GM12864 (cell line): Measurements from ENCODE around the gene EPHA6.

Source experiments
- DNase-seq: peaks from one replicate; pipeline ENCODE4 v3.0.0-alpha.2; 2011; ENCODE audit warnings: low read depth
- H3K4me3 ChIP-seq: 2 replicates; pipeline ENCODE4 v1.5.1; 2011; ENCODE audit warnings: mild to moderate bottlenecking, low read depth, low read length, control low read depth
- CTCF ChIP-seq: IDR thresholded peaks from 2 replicates; pipeline ENCODE4 v1.5.1; 2011; ENCODE audit warnings: low read depth, mild to moderate bottlenecking, moderate library complexity, low read length, control low read depth, inconsistent platforms; ENCODE audit errors: missing control alignments

Gene EPHA6

GRCh38 chr3:97105989-97106651 is 291.7 kb downstream of the EPHA6 start:
- no peak overlapping the region for H3K4me3 ChIP-seq
- DNase-seq, result no peak
- no peak for TF ChIP-seq CTCF

- no peak for DNase-seq
- TF ChIP-seq CTCF, result no peak
- no peak overlapping the region for H3K4me3 ChIP-seq
These were observed 292.2 kb downstream of the EPHA6 start for GRCh38 chr3:97106652-97106989.

GRCh38 chr3:97108136-97108535 is 293.7 kb downstream of the EPHA6 start:
- DNase-seq, result no peak
- H3K4me3 ChIP-seq, result no peak overlapping the region
- TF ChIP-seq CTCF, result no peak

- H3K4me3 ChIP-seq, result no peak overlapping the region
- TF ChIP-seq CTCF, result no peak
- DNase-seq, result no peak
These were observed 296.9 kb downstream of the EPHA6 start for GRCh38 chr3:97111244-97111643.

- no peak overlapping the region for H3K4me3 ChIP-seq
- DNase-seq, result no peak
- no peak for TF ChIP-seq CTCF
These were observed 307.0 kb downstream of the EPHA6 start for GRCh38 chr3:97121386-97121785.

- DNase-seq, result no peak
- no peak for TF ChIP-seq CTCF
- no peak overlapping the region for H3K4me3 ChIP-seq
These were observed 311.6 kb downstream of the EPHA6 start for GRCh38 chr3:97125902-97126499.

- no peak overlapping the region for H3K4me3 ChIP-seq
- no peak for TF ChIP-seq CTCF
- no peak for DNase-seq
These were observed 317.1 kb downstream of the EPHA6 start for GRCh38 chr3:97131476-97131875.
